OCI-LY7 (cell line): ENCODE measurements around the gene GIMAP1.

Experiments used
- EZH2phosphoT487 ChIP-seq: fragments of 200-600 bp; sonication (generic); IDR thresholded peaks from 2 replicates; pipeline ENCODE4 v1.6.1; 2018; ENCODE audit warnings: low read depth, borderline replicate concordance, mild to moderate bottlenecking, mixed run types, antibody characterized with exemption, low read length, moderate library complexity, mixed read lengths
- TF ChIP-seq, protein P1 (sequence below): fragments of 200-600 bp; sonication (generic); conservative IDR thresholded peaks from 2 replicates; pipeline ENCODE4 v1.5.1; 2014; ENCODE audit warnings: mild to moderate bottlenecking, antibody characterized with exemption, low read length, moderate library complexity, mixed read lengths

GRCh38 chr7:150753826-150754603 lies 37.6 kb downstream of the GIMAP1 start:
- TF ChIP-seq, protein P1, sequence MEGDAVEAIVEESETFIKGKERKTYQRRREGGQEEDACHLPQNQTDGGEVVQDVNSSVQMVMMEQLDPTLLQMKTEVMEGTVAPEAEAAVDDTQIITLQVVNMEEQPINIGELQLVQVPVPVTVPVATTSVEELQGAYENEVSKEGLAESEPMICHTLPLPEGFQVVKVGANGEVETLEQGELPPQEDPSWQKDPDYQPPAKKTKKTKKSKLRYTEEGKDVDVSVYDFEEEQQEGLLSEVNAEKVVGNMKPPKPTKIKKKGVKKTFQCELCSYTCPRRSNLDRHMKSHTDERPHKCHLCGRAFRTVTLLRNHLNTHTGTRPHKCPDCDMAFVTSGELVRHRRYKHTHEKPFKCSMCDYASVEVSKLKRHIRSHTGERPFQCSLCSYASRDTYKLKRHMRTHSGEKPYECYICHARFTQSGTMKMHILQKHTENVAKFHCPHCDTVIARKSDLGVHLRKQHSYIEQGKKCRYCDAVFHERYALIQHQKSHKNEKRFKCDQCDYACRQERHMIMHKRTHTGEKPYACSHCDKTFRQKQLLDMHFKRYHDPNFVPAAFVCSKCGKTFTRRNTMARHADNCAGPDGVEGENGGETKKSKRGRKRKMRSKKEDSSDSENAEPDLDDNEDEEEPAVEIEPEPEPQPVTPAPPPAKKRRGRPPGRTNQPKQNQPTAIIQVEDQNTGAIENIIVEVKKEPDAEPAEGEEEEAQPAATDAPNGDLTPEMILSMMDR = peak; percentile 74
- TF ChIP-seq EZH2phosphoT487 = no peak
